Mesothelial cell of epicardium (in vitro differentiated cells): Measurements from ENCODE around the gene PDE1C. TPM values are rescaled to one million over a fixed set of nuclear protein-coding genes. Genes with fewer than 3 reads are reported as not detected.

Experiments used
- DNase-seq, 2 experiments: peaks; one replicate each; pipeline ENCODE4 v3.0.0; 2021; ENCODE audit warnings: low spot score in 2 of 2; ENCODE audit not compliant: unreplicated experiment in 2 of 2
- H3K27ac Mint-ChIP-seq: 2 replicates; pipeline ENCODE4 v1.8.0; 2021; ENCODE audit warnings: mixed read lengths
- H3K27me3 Mint-ChIP-seq: 2 replicates; pipeline ENCODE4 v1.8.0; 2021; ENCODE audit warnings: low read depth, mixed read lengths
- H3K36me3 Mint-ChIP-seq: 2 replicates; pipeline ENCODE4 v1.8.0; 2021; ENCODE audit warnings: mixed read lengths
- H3K4me1 Mint-ChIP-seq: 2 replicates; pipeline ENCODE4 v1.8.0; 2021; ENCODE audit warnings: mixed read lengths
- H3K4me3 Mint-ChIP-seq: 2 replicates; pipeline ENCODE4 v1.8.0; 2021; ENCODE audit warnings: mild to moderate bottlenecking, moderate library complexity, mixed read lengths
- H3K9me3 Mint-ChIP-seq: 2 replicates; pipeline ENCODE4 v1.8.0; 2021; ENCODE audit warnings: mixed read lengths
- total RNA-seq: library from RNA; stranded (reverse); gene quantifications from 3 replicates; pipeline ENCODE4 v1.2.1, GENCODE V29; 2021
- TF ChIP-seq, protein P1 (sequence below): fragments of 200-600 bp; sonication (generic); IDR thresholded peaks from one replicate; pipeline ENCODE4 v1.5.0; 2021; ENCODE audit warnings: antibody characterized with exemption; ENCODE audit not compliant: unreplicated experiment

The PDE1C gene
- total RNA-seq, 1 donor from 2014 or later: 0.94 TPM

- no peak for DNase-seq
- Mint-ChIP-seq H3K27ac (no peak overlapping the region), H3K27me3 (peaks cover 77% of the 10 kb centered on the region), H3K4me1 (no peaks in the 10 kb centered on the region), H3K36me3 (no peaks in the 10 kb centered on the region), H3K4me3 (no peak overlapping the region), H3K9me3 (no peaks in the 10 kb centered on the region)
- TF ChIP-seq, protein P1, sequence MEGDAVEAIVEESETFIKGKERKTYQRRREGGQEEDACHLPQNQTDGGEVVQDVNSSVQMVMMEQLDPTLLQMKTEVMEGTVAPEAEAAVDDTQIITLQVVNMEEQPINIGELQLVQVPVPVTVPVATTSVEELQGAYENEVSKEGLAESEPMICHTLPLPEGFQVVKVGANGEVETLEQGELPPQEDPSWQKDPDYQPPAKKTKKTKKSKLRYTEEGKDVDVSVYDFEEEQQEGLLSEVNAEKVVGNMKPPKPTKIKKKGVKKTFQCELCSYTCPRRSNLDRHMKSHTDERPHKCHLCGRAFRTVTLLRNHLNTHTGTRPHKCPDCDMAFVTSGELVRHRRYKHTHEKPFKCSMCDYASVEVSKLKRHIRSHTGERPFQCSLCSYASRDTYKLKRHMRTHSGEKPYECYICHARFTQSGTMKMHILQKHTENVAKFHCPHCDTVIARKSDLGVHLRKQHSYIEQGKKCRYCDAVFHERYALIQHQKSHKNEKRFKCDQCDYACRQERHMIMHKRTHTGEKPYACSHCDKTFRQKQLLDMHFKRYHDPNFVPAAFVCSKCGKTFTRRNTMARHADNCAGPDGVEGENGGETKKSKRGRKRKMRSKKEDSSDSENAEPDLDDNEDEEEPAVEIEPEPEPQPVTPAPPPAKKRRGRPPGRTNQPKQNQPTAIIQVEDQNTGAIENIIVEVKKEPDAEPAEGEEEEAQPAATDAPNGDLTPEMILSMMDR: no peak
Observed at GRCh38 chr7:31788883-31789680, 281.1 kb downstream of the PDE1C start.

GRCh38 chr7:31788445-31788844 lies 281.8 kb downstream of the PDE1C start:
- H3K27ac Mint-ChIP-seq: no peak overlapping the region
- TF ChIP-seq, protein P1: no peak
- H3K27me3 Mint-ChIP-seq: peaks cover 80% of the 10 kb centered on the region
- DNase-seq: no peak
- H3K4me1 Mint-ChIP-seq: no peaks in the 10 kb centered on the region
- no peaks in the 10 kb centered on the region for H3K36me3 Mint-ChIP-seq
- no peaks in the 10 kb centered on the region for H3K9me3 Mint-ChIP-seq
- H3K4me3 Mint-ChIP-seq: no peak overlapping the region

GRCh38 chr7:31786326-31786725 lies 283.9 kb downstream of the PDE1C start:
- no peak for DNase-seq
- H3K27ac Mint-ChIP-seq: no peak overlapping the region
- H3K4me3 Mint-ChIP-seq: no peak overlapping the region
- peaks cover 3% of the 10 kb centered on the region for H3K4me1 Mint-ChIP-seq
- peaks cover 68% of the 10 kb centered on the region for H3K27me3 Mint-ChIP-seq
- H3K9me3 Mint-ChIP-seq: no peaks in the 10 kb centered on the region
- TF ChIP-seq, protein P1: no peak
- H3K36me3 Mint-ChIP-seq: no peaks in the 10 kb centered on the region

DNA sequence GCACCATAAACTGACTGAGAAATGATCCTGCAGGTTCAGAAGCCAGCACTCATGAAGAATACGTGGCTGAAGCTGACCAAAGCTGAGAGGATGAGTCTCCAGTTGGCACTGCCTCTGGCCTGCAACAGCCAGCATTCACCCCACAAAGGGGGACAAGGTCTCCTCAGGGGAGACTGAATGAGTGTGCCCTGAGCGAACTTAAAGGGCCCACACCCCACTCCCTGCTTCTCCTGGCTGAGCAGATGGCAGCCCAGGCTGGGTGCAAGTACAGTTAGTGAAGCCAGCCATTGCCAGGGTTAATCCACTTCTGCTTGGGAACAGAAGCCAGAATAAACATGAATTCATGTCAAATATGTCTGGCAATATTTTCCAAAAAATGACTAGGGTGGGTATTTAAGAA lies 285.1 kb downstream of the PDE1C start:
- peaks cover 9% of the 10 kb centered on the region for H3K4me1 Mint-ChIP-seq
- H3K4me3 Mint-ChIP-seq: no peak overlapping the region
- no peak overlapping the region for H3K27ac Mint-ChIP-seq
- no peaks in the 10 kb centered on the region for H3K9me3 Mint-ChIP-seq
- no peak for DNase-seq
- TF ChIP-seq, protein P1: no peak
- H3K36me3 Mint-ChIP-seq: no peaks in the 10 kb centered on the region
- H3K27me3 Mint-ChIP-seq: peaks cover 56% of the 10 kb centered on the region

GRCh38 chr7:31783221-31783620 lies 287.0 kb downstream of the PDE1C start:
- Mint-ChIP-seq H3K9me3 (no peaks in the 10 kb centered on the region), H3K36me3 (no peaks in the 10 kb centered on the region), H3K4me3 (no peak overlapping the region), H3K27ac (no peak overlapping the region), H3K27me3 (peaks cover 48% of the 10 kb centered on the region), H3K4me1 (peaks cover 9% of the 10 kb centered on the region)
- no peak for DNase-seq
- TF ChIP-seq, protein P1: no peak
